Measurements from ENCODE around the gene FUT7. TPM values are rescaled to one million over a fixed set of nuclear protein-coding genes. Genes with fewer than 3 reads are reported as not detected.
"Not testable (repeated sequence)": the region's sequence is repeated elsewhere in the genome, so short reads cannot be mapped to it uniquely, and the experiment has no call there.

The FUT7 gene
- total RNA-seq, 2 experiments from 2014 or later: 0.68 to 2.8 TPM

- CTCF ChIA-PET: interaction anchor here (1.5 to 9.5 kb wide), 5 partner anchors 10 to 71 kb away, joined by 5 to 98 read pairs (median 6); partner anchors contain the start of genes ABCA2, FUT7 and PAXX
- not testable (repeated sequence) for DNase-seq; H3K9me3 Mint-ChIP-seq (ENCODE audit: low read depth); H3K27ac Mint-ChIP-seq; ATAC-seq; H3K4me3 Mint-ChIP-seq; H3K27me3 Mint-ChIP-seq; H3K4me1 Mint-ChIP-seq; H3K36me3 Mint-ChIP-seq
Measured at GRCh38 chr9:137062798-137063197, 30.9 kb upstream of the FUT7 start.

GRCh38 chr9:137062384-137062783, 30.5 kb upstream of the FUT7 start:
- Mint-ChIP-seq H3K27me3 (peaks cover 6% of the 10 kb centered on the region), H3K4me1 (peaks cover 4% of the 10 kb centered on the region), H3K27ac (no peak overlapping the region), H3K9me3 (ENCODE audit: low read depth) (no peaks in the 10 kb centered on the region), H3K36me3 (peaks cover 3% of the 10 kb centered on the region), H3K4me3 (no peak overlapping the region)
- no peak for DNase-seq
- CTCF ChIA-PET: interaction anchor here (1.8 kb wide), 1 partner anchor 16 kb away, joined by 6 read pairs; no protein-coding TSS in a partner anchor
- ATAC-seq: no peak

- Mint-ChIP-seq H3K27me3 (peaks cover 9% of the 10 kb centered on the region), H3K9me3 (ENCODE audit: low read depth) (no peaks in the 10 kb centered on the region), H3K36me3 (no peaks in the 10 kb centered on the region), H3K4me3 (no peak overlapping the region), H3K27ac (no peak overlapping the region), H3K4me1 (peaks cover 2% of the 10 kb centered on the region)
- ATAC-seq (no peak), DNase-seq (no peak)
- CTCF ChIA-PET: interaction anchor here (1.1 to 6.2 kb wide), 6 partner anchors 7 to 111 kb away, joined by 3 to 47 read pairs (median 8); partner anchors contain the start of genes NPDC1 and SAPCD2
Measured at GRCh38 chr9:137058521-137059234, 26.8 kb upstream of the FUT7 start.

GRCh38 chr9:137057545-137057944, 25.7 kb upstream of the FUT7 start:
- H3K27me3 Mint-ChIP-seq: peaks cover 15% of the 10 kb centered on the region
- peaks cover 2% of the 10 kb centered on the region for H3K4me1 Mint-ChIP-seq
- ATAC-seq (no peak), DNase-seq (no peak)
- no peak overlapping the region for H3K27ac Mint-ChIP-seq
- no peaks in the 10 kb centered on the region for H3K9me3 Mint-ChIP-seq (ENCODE audit: low read depth)
- H3K4me3 Mint-ChIP-seq: no peak overlapping the region
- H3K36me3 Mint-ChIP-seq: no peaks in the 10 kb centered on the region
- CTCF ChIA-PET: interaction anchor here (1.3 to 6.2 kb wide), 5 partner anchors 9 to 28 kb away, joined by 4 to 47 read pairs (median 9); partner anchors contain the start of genes NPDC1 and SAPCD2

DNA sequence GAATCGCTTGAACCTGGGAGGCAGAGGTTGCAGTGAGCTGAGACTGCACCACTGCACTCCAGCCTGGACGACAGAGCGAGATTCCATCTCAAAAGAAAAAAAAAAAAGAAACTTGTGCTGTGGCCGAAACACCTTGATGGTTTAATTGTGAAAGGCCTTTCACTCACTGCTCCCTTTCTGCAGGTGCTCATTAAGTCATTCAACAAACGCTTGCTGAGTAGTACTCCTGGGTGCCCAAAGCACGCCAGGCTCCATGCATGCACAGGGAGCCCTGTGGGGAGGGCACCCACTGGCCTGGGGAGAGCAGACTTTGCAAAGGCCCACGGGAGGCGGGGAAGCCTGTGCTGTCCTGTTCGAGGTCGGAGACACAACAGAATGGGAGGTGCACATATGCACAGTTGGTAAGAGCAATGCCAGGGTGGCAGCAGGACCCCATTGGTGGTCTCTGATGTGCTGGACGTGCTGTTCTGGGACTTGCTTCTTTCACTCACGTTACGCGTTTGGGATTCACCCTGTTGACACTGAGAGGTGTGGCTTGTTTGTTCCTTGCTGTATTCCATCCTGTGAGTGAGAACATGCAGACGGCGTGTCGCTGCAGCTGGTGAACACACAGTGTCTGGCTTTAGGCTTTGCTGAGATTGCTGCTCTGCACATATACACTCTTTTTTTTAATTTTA, 25.0 kb upstream of the FUT7 start:
- CTCF ChIA-PET: interaction anchor here (1.3 to 6.2 kb wide), 6 partner anchors 9 to 28 kb away, joined by 4 to 47 read pairs (median 10); partner anchors contain the start of genes NPDC1 and SAPCD2
- Mint-ChIP-seq H3K27ac (no peak overlapping the region), H3K27me3 (peaks cover 22% of the 10 kb centered on the region), H3K4me1 (peaks cover 2% of the 10 kb centered on the region), H3K9me3 (ENCODE audit: low read depth) (no peaks in the 10 kb centered on the region), H3K36me3 (no peaks in the 10 kb centered on the region), H3K4me3 (no peak overlapping the region)
- DNase-seq (no peak), ATAC-seq (no peak)

DNA sequence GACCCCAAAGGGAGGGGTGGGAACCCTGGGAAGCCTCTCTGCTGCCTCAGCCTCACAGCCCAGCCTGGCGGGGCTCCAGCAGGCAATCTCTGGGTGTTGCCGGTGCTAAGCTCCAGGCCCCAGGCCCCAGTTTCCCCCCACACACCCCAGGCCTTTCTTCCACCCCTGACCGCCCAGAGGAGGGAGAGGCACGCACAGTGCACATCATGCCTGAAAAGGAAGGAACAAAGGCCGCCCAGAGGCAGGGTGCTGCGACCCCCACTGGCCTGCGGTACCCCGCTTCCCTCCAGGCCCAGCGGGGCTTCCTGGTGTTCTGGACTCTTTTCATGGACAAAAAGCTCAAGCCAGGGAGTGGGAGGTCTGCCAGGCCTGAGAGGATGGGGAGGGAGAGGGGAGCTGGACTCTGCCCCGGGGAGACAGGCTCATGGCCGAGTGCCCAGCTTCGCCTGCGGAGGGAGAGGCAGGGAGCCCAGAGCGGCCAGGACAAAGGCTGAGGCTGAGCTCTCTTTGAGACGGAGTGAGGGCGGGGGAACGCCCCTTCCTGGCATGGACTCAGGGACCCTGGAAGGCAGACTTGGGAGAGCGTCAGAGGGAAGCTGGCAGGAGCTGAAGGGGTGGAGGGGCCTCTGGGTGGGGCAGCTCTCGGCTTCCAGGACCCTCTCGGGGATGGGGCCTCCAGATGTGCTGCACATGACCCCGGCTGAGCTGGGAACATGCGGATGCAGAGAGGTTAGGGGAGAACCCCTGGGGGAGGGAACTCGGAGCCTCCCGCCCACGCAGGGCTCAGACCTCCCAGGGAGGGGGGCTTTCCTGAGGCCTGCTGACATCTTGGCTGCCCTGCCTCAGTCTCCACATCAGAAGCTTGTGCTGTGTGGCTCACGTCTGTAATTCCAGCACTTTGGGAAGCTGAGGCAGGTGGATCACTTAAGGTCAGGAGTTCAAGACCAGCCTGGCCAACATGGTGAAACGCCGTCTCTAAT, 23.8 kb upstream of the FUT7 start:
- no peak for ATAC-seq
- Mint-ChIP-seq H3K27ac (no peak overlapping the region), H3K4me1 (peaks cover 2% of the 10 kb centered on the region), H3K4me3 (no peak overlapping the region), H3K9me3 (ENCODE audit: low read depth) (no peaks in the 10 kb centered on the region), H3K36me3 (no peaks in the 10 kb centered on the region), H3K27me3 (peaks cover 23% of the 10 kb centered on the region)
- CTCF ChIA-PET: interaction anchor here (1.5 to 6.2 kb wide), 4 partner anchors 9 to 27 kb away, joined by 8 to 47 read pairs (median 10); partner anchors contain the start of genes NPDC1 and SAPCD2
- no peak for DNase-seq

DNA sequence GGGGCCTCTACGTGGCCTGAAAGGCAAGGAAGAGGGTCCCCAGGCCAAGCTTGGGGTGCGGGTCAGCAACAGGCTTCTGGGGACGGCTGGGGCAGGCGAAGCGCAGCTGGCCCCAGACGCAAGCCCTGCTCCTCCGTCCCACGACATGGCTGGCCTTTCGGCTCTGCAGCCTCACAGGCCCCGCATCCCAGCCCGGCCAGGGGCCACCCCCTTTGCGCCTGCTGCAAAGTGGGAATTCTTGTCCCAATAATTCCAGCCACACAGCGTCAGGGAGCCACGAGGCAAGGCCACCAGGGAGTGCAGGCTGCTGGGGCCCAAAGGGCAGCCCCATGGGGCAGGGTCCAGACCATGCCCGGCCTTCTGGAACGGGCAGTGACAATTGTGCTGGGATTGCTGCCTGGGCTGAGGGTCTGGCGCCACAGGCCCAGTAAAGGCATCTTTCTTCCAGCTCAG, 23.1 kb upstream of the FUT7 start:
- ATAC-seq: no peak
- Mint-ChIP-seq H3K4me1 (peaks cover 2% of the 10 kb centered on the region), H3K27me3 (peaks cover 28% of the 10 kb centered on the region), H3K4me3 (no peak overlapping the region), H3K36me3 (no peaks in the 10 kb centered on the region), H3K27ac (no peak overlapping the region), H3K9me3 (ENCODE audit: low read depth) (no peaks in the 10 kb centered on the region)
- CTCF ChIA-PET: interaction anchor here (1.5 to 6.2 kb wide), 4 partner anchors 8 to 26 kb away, joined by 8 to 47 read pairs (median 10); partner anchors contain the start of genes NPDC1 and SAPCD2
- no peak for DNase-seq

GRCh38 chr9:137053944-137054931, 22.4 kb upstream of the FUT7 start, which contains the start of gene ENTPD2:
Gene ENTPD2, minus strand, starts transcription at chr9:137054061. Its CDS starts 64 bp downstream, at chr9:137053997.
- Mint-ChIP-seq H3K4me3 (no peak within 1 kb of the TSS), H3K4me1 (peaks cover 2% of the 10 kb centered on the region), H3K27ac (no peak within 1 kb of the TSS), H3K27me3 (peaks cover 35% of the 10 kb centered on the region), H3K9me3 (ENCODE audit: low read depth) (no peaks in the 10 kb centered on the region), H3K36me3 (no peaks in the 10 kb centered on the region)
- DNase-seq (no peak), ATAC-seq (peak; percentile 62)
- CTCF ChIA-PET: interaction anchor here (2.3 to 2.5 kb wide), 2 partner anchors 13 to 19 kb away, joined by 10 to 13 read pairs; no protein-coding TSS in a partner anchor

- CTCF ChIA-PET: interaction anchor here (0.9 to 2.3 kb wide), 8 partner anchors 10 to 326 kb away, joined by 3 to 13 read pairs (median 5); partner anchors contain the start of genes AJM1 and SAPCD2
- Mint-ChIP-seq H3K36me3 (no peaks in the 10 kb centered on the region), H3K27ac (no peak overlapping the region), H3K27me3 (peaks cover 32% of the 10 kb centered on the region), H3K9me3 (ENCODE audit: low read depth) (no peaks in the 10 kb centered on the region), H3K4me3 (no peak overlapping the region), H3K4me1 (no peaks in the 10 kb centered on the region)
- DNase-seq (no peak), ATAC-seq (peak; percentile 3)
Measured at GRCh38 chr9:137052998-137053943, 21.4 kb upstream of the FUT7 start.

DNA sequence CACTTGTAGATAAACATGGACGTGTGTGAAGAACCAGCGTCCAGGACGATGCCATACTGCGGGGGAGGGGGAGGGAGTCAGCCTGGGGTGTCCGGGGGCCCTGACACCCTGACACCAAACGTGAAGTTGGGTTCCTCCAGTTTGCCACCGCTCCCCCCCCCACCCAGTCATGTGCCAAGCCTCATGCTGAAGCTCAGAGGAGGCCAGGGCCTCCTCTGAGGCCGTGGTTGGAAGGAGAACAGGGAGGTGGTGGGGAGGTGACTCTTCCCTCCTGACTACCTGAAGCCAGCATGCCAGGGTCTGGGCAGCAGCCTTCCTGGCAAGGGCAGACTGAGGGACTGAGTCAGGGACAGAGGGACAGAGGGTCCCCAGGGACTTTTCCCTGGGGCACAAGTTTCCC, 20.4 kb upstream of the FUT7 start:
- no peaks in the 10 kb centered on the region for H3K9me3 Mint-ChIP-seq (ENCODE audit: low read depth)
- H3K4me3 Mint-ChIP-seq: no peak overlapping the region
- H3K27me3 Mint-ChIP-seq: peaks cover 36% of the 10 kb centered on the region
- H3K4me1 Mint-ChIP-seq: no peaks in the 10 kb centered on the region
- H3K36me3 Mint-ChIP-seq: no peaks in the 10 kb centered on the region
- no peak for ATAC-seq
- no peak for DNase-seq
- no peak overlapping the region for H3K27ac Mint-ChIP-seq
- CTCF ChIA-PET: interaction anchor here (0.9 to 2.3 kb wide), 8 partner anchors 11 to 325 kb away, joined by 3 to 13 read pairs (median 5); partner anchors contain the start of genes AJM1 and SAPCD2
